Natural killer cell treated with Interleukin-12 subunit alpha and Interleukin-12 subunit beta and Interleukin-15 and Interleukin-18, amount 100 ng/mL, for 72 hours (primary cell): ENCODE data around the gene POR. TPM values are rescaled to one million over a fixed set of nuclear protein-coding genes. Genes with fewer than 3 reads are reported as not detected.

Experiments used
- ATAC-seq, 2 donors: fragments of 150-1000 bp; cut with Tn5 transposase in 1 of 2; sonication (Bioruptor Pico), chemical (Tn5 transposase) in 1 of 2; 2 replicates each; pipeline ENCODE4 v1.10.0; 2021
- DNase-seq: peaks from one replicate; pipeline ENCODE4 v3.0.0; 2022; ENCODE audit warnings: low spot score
- H3K27ac Mint-ChIP-seq, 2 donors: 1 replicate in 1 of 2; 2 replicates in 1 of 2; pipeline ENCODE4 v1.8.0; 2022; ENCODE audit warnings: mixed read lengths in 2 of 2, mild to moderate bottlenecking in 1 of 2, moderate library complexity in 1 of 2
- H3K27me3 Mint-ChIP-seq, 2 donors: 1 replicate in 1 of 2; 2 replicates in 1 of 2; pipeline ENCODE4 v1.8.0; 2022; ENCODE audit warnings: mixed read lengths in 2 of 2
- H3K36me3 Mint-ChIP-seq: one replicate; pipeline ENCODE4 v1.8.0; 2022; ENCODE audit warnings: mixed read lengths
- H3K4me1 Mint-ChIP-seq, 2 donors: 1 replicate in 1 of 2; 2 replicates in 1 of 2; pipeline ENCODE4 v1.8.0; 2022; ENCODE audit warnings: low read depth in 2 of 2, mixed read lengths in 2 of 2, mild to moderate bottlenecking in 1 of 2
- H3K4me3 Mint-ChIP-seq: one replicate; pipeline ENCODE4 v1.8.0; 2022; ENCODE audit warnings: mixed read lengths
- H3K9me3 Mint-ChIP-seq: 2 replicates; pipeline ENCODE4 v1.8.0; 2022; ENCODE audit warnings: mixed read lengths
- total RNA-seq, 2 donors: library from RNA; stranded (reverse); gene quantifications; one replicate each; pipeline ENCODE4 v1.2.3, GENCODE V29; 2022

The POR gene
- total RNA-seq, 2 donors from 2014 or later = 112 to 164 TPM

DNA sequence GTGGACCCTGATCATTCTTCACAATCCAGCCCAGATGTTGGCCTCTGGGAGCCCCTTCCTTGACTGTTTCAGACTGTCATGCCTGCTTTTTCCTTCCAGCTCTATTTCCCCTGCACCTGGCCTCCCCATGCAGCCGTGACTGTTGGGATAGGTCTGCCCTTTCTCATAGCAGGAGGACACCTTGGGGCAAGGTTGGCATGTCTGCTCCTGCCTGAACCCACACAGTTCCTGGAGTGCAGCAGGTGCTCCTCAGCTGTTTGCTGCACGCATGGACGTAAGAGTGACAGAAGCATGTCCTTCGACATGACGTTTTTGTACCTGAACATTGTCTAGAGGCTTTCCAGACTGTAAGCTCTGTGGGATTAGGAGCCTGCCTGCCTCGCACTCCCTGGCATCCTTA lies 24.0 kb downstream of the POR start:
- DNase-seq (no peak), ATAC-seq (no peak)
- no peaks in the 10 kb centered on the region for H3K9me3 Mint-ChIP-seq
- peak overlapping the region in 1 of 2 donors; percentile 15 for H3K27ac Mint-ChIP-seq
- no peak overlapping the region for H3K4me3 Mint-ChIP-seq
- H3K36me3 Mint-ChIP-seq = peaks cover 5% of the 10 kb centered on the region
- H3K4me1 Mint-ChIP-seq = peaks cover 8 to 11% of the 10 kb centered on the region in 2 donors
- no peaks in the 10 kb centered on the region for H3K27me3 Mint-ChIP-seq

DNA sequence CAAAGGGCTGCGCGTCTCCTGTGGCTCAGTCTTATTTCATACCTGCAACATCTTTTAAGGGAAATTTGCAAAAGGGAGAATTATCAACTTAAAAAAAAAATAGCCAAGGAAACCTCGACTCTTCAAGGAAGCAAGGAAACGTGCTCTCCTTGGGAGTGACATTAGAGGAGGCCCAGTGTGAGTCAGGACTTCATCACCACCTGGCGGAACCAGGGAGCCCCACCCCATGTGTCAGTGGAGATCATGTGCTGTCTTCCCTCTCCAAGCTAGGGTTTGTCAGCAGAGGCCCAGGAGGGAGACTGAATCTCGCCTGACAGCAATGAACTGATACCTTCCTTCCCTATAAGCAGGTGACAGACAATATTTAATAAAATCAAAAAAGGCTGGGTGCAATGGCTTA lies 28.9 kb downstream of the POR start:
- Mint-ChIP-seq H3K4me1 (peaks cover 35 to 37% of the 10 kb centered on the region in 2 donors), H3K4me3 (no peak overlapping the region), H3K36me3 (no peaks in the 10 kb centered on the region), H3K27ac (peak overlapping the region in 1 of 2 donors; percentile 55), H3K9me3 (no peaks in the 10 kb centered on the region), H3K27me3 (no peaks in the 10 kb centered on the region)
- ATAC-seq (no peak), DNase-seq (no peak)

DNA sequence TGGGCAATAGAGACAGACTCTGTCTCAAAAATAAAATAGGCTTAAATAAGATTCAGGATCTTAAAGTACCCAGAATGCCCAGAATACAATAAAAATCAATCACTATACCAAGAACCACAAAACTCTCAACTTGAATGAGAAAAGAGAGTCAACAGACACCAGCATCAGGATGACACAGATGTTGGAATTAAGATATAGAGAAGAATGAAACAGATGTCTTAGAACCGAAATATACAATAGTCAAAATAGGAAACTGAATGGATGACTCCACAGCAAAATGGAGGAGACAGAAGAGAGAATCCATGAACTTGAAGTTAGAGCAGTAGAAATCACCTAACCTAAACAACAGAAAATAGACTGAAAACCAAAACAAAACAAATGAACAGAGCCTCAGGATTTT lies 29.6 kb downstream of the POR start:
- DNase-seq (no peak), ATAC-seq (no peak)
- Mint-ChIP-seq H3K4me3 (peak overlapping the region; percentile 26), H3K27ac (peak overlapping the region; percentile 55 to 67), H3K4me1 (peaks cover 33 to 38% of the 10 kb centered on the region in 2 donors), H3K9me3 (no peaks in the 10 kb centered on the region), H3K27me3 (no peaks in the 10 kb centered on the region), H3K36me3 (no peaks in the 10 kb centered on the region)

DNA sequence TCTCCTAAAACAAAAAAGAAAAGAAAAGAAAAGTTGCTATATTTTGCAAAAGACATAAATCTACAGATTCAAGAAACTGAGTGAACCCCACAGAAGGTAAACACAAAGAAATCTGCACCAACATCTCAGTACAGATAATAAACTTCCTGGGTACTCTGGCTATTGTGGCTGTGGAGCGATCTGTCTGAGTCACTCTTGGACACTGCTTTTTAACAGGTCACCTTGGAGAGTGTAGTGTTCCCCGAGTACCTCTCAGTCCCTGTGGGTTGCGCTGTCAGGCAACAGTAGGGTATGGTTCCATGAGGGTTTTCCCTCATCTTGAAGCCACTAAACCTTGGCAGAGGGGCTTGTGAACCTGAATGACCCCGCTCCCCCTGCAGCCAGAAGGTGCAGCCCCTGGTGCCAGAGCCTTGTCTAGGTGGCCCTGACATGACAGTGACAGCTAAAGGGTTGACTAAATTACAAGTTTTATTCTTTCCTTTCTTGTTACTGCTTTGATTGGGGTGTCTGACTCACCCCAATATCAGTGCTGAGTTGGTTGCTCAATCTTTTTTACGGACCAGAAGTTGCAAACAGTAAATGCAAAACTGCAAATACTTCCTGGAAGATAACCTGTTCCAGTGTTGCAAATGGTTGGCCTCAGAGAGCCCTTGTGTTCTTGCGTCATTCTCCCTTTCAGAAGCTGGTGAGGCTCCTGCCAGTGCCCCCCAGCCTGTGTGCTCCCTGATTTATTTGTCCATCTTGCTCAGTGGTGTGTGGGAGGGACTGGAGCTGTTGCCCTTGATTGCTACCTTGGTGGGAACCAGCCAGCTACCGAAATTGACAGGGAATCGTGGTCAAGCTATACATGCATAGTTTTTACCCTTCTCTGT lies 30.6 kb downstream of the POR start:
- ATAC-seq (peak; percentile 72 to 85), DNase-seq (no peak)
- Mint-ChIP-seq H3K36me3 (no peaks in the 10 kb centered on the region), H3K4me3 (peak overlapping the region; percentile 26), H3K27ac (peak overlapping the region; percentile 55 to 67), H3K27me3 (no peaks in the 10 kb centered on the region), H3K9me3 (no peaks in the 10 kb centered on the region), H3K4me1 (peaks cover 37 to 38% of the 10 kb centered on the region in 2 donors)

DNA sequence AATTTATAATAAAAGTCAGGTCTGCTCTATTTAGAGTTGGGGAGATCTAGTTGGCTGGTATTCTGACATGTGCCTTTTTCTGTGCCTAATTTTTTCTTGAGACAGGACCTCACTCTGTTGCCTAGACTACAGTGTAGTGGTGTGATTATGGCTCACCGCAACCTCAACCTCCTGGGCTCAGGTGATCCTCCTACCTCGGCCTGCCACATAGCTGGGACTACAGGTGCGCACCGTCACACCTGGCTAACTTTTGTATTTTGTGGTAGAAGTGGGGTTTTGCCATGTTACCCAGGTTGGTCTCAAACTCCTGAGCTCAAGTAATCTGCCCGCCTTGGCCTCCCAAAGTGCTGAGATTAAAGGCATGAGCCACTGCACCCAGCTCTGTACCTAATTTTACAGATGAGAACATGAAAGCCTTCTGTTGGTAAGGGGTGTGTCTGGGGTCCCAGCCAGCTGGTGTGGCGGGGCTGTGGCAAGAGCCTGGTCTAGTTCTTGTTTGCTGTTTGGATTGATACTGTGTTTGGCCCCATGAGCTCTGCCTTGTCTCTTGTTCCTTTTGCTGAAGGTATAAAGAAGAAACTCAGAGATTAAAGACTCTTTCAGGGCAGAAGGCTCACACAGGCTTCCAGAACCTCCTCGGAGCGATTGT lies 31.4 kb downstream of the POR start:
- H3K27me3 Mint-ChIP-seq = no peaks in the 10 kb centered on the region
- DNase-seq (no peak), ATAC-seq (no peak)
- no peaks in the 10 kb centered on the region for H3K9me3 Mint-ChIP-seq
- peak overlapping the region; percentile 26 for H3K4me3 Mint-ChIP-seq
- H3K4me1 Mint-ChIP-seq = peaks cover 37 to 38% of the 10 kb centered on the region in 2 donors
- peak overlapping the region; percentile 55 to 67 for H3K27ac Mint-ChIP-seq
- H3K36me3 Mint-ChIP-seq = no peaks in the 10 kb centered on the region

DNA sequence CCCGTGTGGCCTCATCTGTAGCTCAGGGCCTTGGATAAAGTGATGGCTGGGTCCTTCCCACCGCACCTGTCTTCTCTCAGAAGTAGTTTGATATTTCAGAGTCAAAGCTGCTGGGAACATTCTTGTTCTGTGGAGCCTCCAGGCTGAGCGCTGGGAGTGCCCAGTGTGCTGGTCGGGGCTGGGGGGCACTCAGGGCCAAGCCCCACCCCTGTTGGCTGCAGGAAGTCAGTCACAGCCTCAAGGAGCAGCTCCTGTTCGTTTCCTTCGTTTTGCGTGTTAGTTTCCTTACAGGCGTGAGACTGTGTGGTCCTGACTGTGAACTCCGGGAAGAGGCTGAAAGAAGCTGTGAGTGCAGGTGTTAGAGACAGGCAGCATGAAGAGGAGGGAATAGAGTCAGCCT lies 33.2 kb downstream of the POR start:
- Mint-ChIP-seq H3K4me1 (peaks cover 38 to 39% of the 10 kb centered on the region in 2 donors), H3K27me3 (no peaks in the 10 kb centered on the region), H3K36me3 (no peaks in the 10 kb centered on the region), H3K9me3 (no peaks in the 10 kb centered on the region), H3K27ac (peak overlapping the region; percentile 62 to 87), H3K4me3 (peak overlapping the region; percentile 55)
- no peak for DNase-seq
- no peak for ATAC-seq

DNA sequence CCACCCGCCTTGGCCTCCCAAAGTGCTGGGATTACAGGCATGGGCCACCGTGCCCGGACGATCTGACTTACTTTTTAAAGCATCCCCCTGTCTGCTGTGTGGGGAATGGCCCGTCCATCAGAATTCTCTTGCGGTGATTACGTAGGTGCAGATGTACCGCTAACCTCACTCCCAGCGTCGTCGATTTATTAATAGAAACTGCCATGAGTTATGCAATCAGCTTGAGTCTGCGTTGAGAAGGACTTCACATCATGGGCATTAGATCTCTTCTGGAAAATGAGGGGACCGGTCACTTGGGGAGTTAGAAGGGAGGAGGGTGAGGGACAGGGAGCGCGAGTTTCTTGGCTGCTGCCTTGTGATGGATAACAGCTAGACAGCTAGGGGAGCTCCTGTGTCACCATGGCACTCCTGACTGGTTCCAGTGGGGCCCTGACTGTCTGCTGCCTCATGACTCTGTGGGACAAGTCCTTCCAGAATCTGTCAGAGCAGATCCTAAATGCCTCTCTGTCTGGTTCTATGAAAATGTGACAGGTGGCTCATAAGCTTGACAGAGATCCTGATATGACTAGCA lies 35.2 kb downstream of the POR start:
- peak overlapping the region in 1 of 2 donors; percentile 37 for H3K27ac Mint-ChIP-seq
- H3K9me3 Mint-ChIP-seq = no peaks in the 10 kb centered on the region
- DNase-seq (no peak), ATAC-seq (no peak)
- H3K4me3 Mint-ChIP-seq = no peak overlapping the region
- H3K36me3 Mint-ChIP-seq = no peaks in the 10 kb centered on the region
- peaks cover 25 to 37% of the 10 kb centered on the region in 2 donors for H3K4me1 Mint-ChIP-seq
- H3K27me3 Mint-ChIP-seq = no peaks in the 10 kb centered on the region

DNA sequence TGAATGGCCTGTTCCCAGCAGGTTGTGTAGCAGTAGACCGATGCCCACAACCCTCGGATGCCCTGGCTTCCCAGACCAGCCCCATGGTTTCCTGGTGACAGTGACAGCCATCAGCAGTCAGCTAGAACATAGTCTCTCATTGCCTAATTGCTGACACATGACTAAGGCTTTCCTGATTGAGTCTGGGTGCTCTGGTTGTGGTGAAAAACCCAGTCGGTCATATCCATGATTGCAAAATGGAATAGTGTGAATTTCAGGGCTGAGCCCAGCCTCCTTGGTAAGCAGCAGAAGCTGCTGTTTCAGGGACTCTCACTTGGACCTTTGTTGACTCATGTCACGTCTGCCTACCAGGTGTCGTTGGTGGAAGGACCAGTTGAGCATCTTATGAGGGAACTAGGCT lies 36.6 kb downstream of the POR start:
- DNase-seq = peak; percentile 64
- Mint-ChIP-seq H3K36me3 (no peaks in the 10 kb centered on the region), H3K9me3 (no peaks in the 10 kb centered on the region), H3K27me3 (no peaks in the 10 kb centered on the region), H3K4me1 (peaks cover 13 to 24% of the 10 kb centered on the region in 2 donors), H3K27ac (peak overlapping the region in 1 of 2 donors; percentile 50), H3K4me3 (no peak overlapping the region)
- peak; percentile 85 to 93 for ATAC-seq

DNA sequence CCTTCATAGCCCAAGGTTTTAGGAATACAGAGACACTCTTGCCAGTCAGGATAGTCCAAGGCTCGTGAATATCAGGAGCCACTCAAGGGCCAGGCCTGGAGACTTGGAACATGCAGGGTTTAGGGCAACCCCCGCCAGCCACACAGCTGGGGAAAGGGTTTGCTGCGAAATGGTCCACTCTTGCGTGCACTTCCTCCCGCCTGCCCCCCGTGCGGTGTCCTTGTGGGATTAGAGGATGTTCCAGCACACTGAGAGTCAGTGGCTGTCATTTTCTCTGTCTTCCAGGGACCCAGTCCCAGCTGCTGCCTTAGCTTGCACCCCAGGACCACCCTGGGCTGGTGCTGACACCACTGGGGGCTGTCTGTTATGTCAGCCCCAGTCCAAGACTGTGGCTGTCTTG lies 38.5 kb downstream of the POR start:
- H3K36me3 Mint-ChIP-seq = no peaks in the 10 kb centered on the region
- DNase-seq (no peak), ATAC-seq (no peak)
- peaks cover 8 to 16% of the 10 kb centered on the region in 2 donors for H3K4me1 Mint-ChIP-seq
- no peaks in the 10 kb centered on the region for H3K27me3 Mint-ChIP-seq
- no peak overlapping the region for H3K4me3 Mint-ChIP-seq
- peak overlapping the region in 1 of 2 donors; percentile 80 for H3K27ac Mint-ChIP-seq
- no peaks in the 10 kb centered on the region for H3K9me3 Mint-ChIP-seq

DNA sequence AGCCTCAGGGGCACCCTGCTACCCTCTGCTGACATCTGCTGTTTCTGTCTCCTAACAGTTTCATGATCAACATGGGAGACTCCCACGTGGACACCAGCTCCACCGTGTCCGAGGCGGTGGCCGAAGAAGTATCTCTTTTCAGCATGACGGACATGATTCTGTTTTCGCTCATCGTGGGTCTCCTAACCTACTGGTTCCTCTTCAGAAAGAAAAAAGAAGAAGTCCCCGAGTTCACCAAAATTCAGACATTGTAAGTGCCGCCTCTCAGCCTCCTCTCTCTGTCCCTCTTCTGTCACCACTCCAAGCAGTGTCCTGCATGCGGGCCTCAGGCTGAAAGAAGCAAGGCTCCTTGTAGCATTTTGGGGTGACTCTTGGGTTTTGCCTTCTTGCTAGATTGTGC lies 39.0 kb downstream of the POR start:
- Mint-ChIP-seq H3K27me3 (no peaks in the 10 kb centered on the region), H3K36me3 (no peaks in the 10 kb centered on the region), H3K4me3 (no peak overlapping the region), H3K4me1 (peaks cover 3 to 12% of the 10 kb centered on the region in 2 donors), H3K27ac (peak overlapping the region in 1 of 2 donors; percentile 80), H3K9me3 (no peaks in the 10 kb centered on the region)
- DNase-seq = no peak
- no peak for ATAC-seq

DNA sequence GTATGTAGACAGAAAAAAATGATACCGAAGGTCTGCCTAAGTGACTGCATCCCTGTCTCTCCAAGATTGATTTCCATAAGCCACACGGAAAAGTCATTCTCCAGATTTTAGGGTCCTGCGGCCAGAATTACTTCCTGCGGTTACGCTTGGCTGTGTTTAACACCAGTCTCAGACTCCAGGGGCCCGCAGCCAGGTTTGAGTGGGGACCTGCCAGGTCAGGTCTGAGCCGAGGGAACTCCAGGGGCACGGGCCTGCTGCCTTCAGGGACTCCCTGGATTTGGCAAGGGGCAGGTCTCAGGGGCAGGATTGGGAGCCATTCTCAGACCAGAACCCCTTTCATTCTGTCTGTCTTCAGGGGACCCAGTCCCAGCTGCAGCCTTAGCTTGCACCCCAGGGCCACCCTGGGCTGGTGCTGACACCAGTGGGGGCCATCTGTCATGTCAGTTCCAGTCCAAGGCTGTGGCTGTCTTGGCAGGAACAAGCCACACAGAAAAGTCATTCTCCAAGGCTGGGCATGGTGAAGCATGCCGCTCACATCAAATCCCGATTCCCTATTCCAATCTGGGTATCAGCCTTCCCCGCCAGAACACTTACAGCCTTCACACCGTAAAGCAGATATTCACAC lies 40.5 kb downstream of the POR start:
- H3K4me3 Mint-ChIP-seq = no peak overlapping the region
- DNase-seq (no peak), ATAC-seq (no peak)
- H3K9me3 Mint-ChIP-seq = no peaks in the 10 kb centered on the region
- no peaks in the 10 kb centered on the region for H3K27me3 Mint-ChIP-seq
- no peaks in the 10 kb centered on the region for H3K36me3 Mint-ChIP-seq
- H3K27ac Mint-ChIP-seq = no peak overlapping the region
- peaks cover 0 to 8% of the 10 kb centered on the region in 2 donors for H3K4me1 Mint-ChIP-seq

DNA sequence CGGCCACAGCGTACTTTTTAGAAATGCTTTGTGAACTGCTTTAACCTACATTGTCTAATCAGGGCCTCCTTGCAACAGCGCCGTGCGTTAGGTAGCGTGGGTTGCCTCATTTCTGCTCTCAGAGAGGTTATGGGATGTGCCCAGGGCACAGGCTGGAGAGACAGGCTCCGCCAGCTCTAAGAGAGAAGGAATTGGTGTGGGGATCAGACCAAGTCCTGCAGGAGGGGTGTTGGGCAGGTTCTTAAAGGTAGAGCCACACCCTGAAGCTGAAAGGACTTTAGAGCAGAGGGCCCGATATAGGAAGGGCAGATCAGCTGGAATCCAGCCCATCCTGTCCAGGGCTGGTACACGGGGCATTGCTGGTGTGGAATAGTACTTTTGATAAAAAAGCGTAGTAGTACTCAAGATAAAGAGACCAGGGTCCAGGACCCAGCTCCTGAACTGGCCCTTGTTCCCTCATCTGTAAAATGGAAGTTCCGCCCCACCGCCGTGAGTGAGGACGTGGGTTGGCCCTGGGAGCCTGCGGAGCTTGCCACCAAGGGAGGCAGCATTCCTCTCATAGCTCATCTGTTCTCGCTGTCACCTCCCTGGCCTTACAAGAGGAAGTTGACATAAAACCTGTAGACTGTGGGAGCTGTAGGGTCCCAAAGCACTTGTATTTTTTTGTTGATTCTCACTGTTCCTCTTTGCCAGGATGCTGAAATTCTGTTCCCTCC lies 42.2 kb downstream of the POR start:
- Mint-ChIP-seq H3K27ac (no peak overlapping the region), H3K4me1 (peaks cover 0 to 5% of the 10 kb centered on the region in 2 donors), H3K27me3 (no peaks in the 10 kb centered on the region), H3K4me3 (no peak overlapping the region), H3K9me3 (no peaks in the 10 kb centered on the region), H3K36me3 (no peaks in the 10 kb centered on the region)
- ATAC-seq (no peak), DNase-seq (no peak)

DNA sequence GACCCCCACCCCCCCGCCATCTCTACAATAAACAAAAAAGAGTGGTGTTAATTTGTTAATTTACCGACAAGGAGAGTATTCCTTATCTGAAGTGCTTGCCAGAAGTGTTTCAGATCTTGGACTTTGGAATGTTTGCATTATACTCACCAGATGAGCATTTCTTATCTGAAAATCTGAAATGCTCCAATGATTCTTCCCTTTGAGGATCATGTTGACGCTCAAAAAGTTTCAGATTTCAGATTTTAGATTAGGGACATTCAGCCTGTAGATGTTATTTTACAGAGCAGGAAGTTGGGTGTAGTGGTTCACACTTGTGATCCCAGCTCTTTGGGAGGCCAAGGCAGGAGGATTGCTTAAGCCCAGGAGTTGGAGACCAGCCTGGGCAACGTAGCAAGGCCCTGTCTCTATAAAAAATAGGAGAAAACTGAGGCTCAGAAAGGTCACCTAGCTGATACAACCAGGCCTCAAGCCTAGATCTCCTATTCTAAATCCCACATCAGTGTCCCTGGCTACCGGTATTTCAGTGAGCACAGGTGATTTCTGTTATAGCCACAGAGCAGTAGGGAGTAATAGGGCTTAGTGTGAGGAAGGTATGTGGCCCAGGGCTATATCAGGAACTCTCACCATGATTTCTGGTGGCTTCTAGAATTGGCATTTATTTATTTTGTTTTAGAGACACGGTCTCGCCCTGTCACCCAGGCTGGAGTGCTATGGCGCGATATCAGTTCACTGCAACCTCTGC lies 44.0 kb downstream of the POR start:
- DNase-seq = no peak
- H3K27me3 Mint-ChIP-seq = no peaks in the 10 kb centered on the region
- peaks cover 0 to 12% of the 10 kb centered on the region in 2 donors for H3K4me1 Mint-ChIP-seq
- H3K4me3 Mint-ChIP-seq = no peak overlapping the region
- ATAC-seq = no peak
- peaks cover 5% of the 10 kb centered on the region for H3K36me3 Mint-ChIP-seq
- H3K27ac Mint-ChIP-seq = no peak overlapping the region
- no peaks in the 10 kb centered on the region for H3K9me3 Mint-ChIP-seq
